Liver (tissue), 9 donors: Measurements from ENCODE around the gene CBFA2T3. TPM values are rescaled to one million over a fixed set of nuclear protein-coding genes. Genes with fewer than 3 reads are reported as not detected.

Experiments used
- DNase-seq: peaks from one replicate; pipeline ENCODE4 v3.0.0-alpha.2; 2017; ENCODE audit warnings: low spot score
- H3K27ac ChIP-seq, 2 donors: one replicate each; pipeline ENCODE4 v1.7.0; 2013; ENCODE audit warnings: inconsistent platforms in 2 of 2, low read length in 2 of 2, control low read depth in 1 of 2, low read depth in 1 of 2, mild to moderate bottlenecking in 1 of 2
- H3K27me3 ChIP-seq, 4 donors: one replicate each; pipeline versions ENCODE4 v1.6.1 to v1.7.0; 2013; ENCODE audit warnings: low read length in 3 of 4, inconsistent platforms in 1 of 4, mild to moderate bottlenecking in 1 of 4, moderate library complexity in 1 of 4; ENCODE audit not compliant: control insufficient read depth in 4 of 4, insufficient read depth in 4 of 4
- H3K36me3 ChIP-seq, 4 donors: one replicate each; pipeline versions ENCODE4 v1.6.1 to v1.7.0; 2013; ENCODE audit warnings: low read length in 3 of 4, mild to moderate bottlenecking in 3 of 4, low read depth in 1 of 4, moderate library complexity in 1 of 4; ENCODE audit not compliant: control insufficient read depth in 4 of 4, insufficient read depth in 3 of 4
- H3K4me1 ChIP-seq, 4 donors: one replicate each; pipeline versions ENCODE4 v1.6.1 to v1.7.0; 2013; ENCODE audit warnings: low read length in 3 of 4, mild to moderate bottlenecking in 3 of 4, moderate library complexity in 1 of 4; ENCODE audit not compliant: control insufficient read depth in 4 of 4, insufficient read depth in 4 of 4
- H3K4me3 ChIP-seq, 3 donors: one replicate each; pipeline versions ENCODE4 v1.6.1 to v1.7.0; 2013; ENCODE audit warnings: low read length in 3 of 3, control low read depth in 1 of 3, low read depth in 1 of 3, mild to moderate bottlenecking in 1 of 3
- H3K9ac ChIP-seq, 2 donors: one replicate each; pipeline ENCODE4 v1.7.0; 2013; ENCODE audit warnings: low read length in 2 of 2, mild to moderate bottlenecking in 2 of 2, moderate library complexity in 2 of 2, control low read depth in 1 of 2, low read depth in 1 of 2
- H3K9me3 ChIP-seq, 4 donors: one replicate each; pipeline versions ENCODE4 v1.6.1 to v1.7.0; 2013; ENCODE audit warnings: low read length in 3 of 4; ENCODE audit not compliant: control insufficient read depth in 4 of 4
- EGR1 ChIP-seq, 2 donors: IDR thresholded peaks; 2 replicates each; pipeline ENCODE4 v1.6.1; 2016 to 2018; ENCODE audit warnings: antibody characterized with exemption in 2 of 2, low read depth in 2 of 2
- FOXA1 ChIP-seq: IDR thresholded peaks from 2 replicates; pipeline ENCODE4 v1.6.1; 2016; ENCODE audit warnings: antibody characterized with exemption
- FOXA2 ChIP-seq: IDR thresholded peaks from 2 replicates; pipeline ENCODE4 v1.6.1; 2016; ENCODE audit warnings: antibody characterized with exemption
- GABPA ChIP-seq, 2 donors: IDR thresholded peaks in 1 of 2; conservative IDR thresholded peaks in 1 of 2; 2 replicates each; pipeline ENCODE4 v1.6.1; 2016; ENCODE audit warnings: antibody characterized with exemption in 2 of 2, mild to moderate bottlenecking in 1 of 2, moderate library complexity in 1 of 2
- HNF4A ChIP-seq, 2 donors: conservative IDR thresholded peaks; 2 replicates each; pipeline ENCODE4 v1.6.1; 2016; ENCODE audit warnings: antibody characterized with exemption in 2 of 2, mild to moderate bottlenecking in 2 of 2
- HNF4G ChIP-seq: IDR thresholded peaks from 2 replicates; pipeline ENCODE4 v1.6.1; 2016; ENCODE audit warnings: antibody characterized with exemption
- JUND ChIP-seq, 2 donors: IDR thresholded peaks; 2 replicates each; pipeline ENCODE4 v1.6.1; 2016; ENCODE audit warnings: antibody characterized with exemption in 2 of 2
- NR2F2 ChIP-seq: IDR thresholded peaks from 2 replicates; pipeline ENCODE4 v1.6.1; 2016; ENCODE audit warnings: antibody characterized with exemption
- RAD21 ChIP-seq, 2 donors: IDR thresholded peaks; 2 replicates each; pipeline ENCODE4 v1.6.1; 2016; ENCODE audit warnings: antibody characterized with exemption in 2 of 2, mild to moderate bottlenecking in 2 of 2
- RXRA ChIP-seq, 2 donors: IDR thresholded peaks; 2 replicates each; pipeline ENCODE4 v1.6.1; 2017 to 2018; ENCODE audit warnings: antibody characterized with exemption in 2 of 2, mild to moderate bottlenecking in 1 of 2
- SP1 ChIP-seq: IDR thresholded peaks from 2 replicates; pipeline ENCODE4 v1.6.1; 2018; ENCODE audit warnings: antibody characterized with exemption, mild to moderate bottlenecking
- TAF1 ChIP-seq: conservative IDR thresholded peaks from 2 replicates; pipeline ENCODE4 v1.6.1; 2016; ENCODE audit warnings: antibody characterized with exemption, mild to moderate bottlenecking
- YY1 ChIP-seq: IDR thresholded peaks from 2 replicates; pipeline ENCODE4 v1.6.1; 2016; ENCODE audit warnings: antibody characterized with exemption, mild to moderate bottlenecking
- WGBS: extraction: QIAGEN DNeasy Blood & Tissue Kit; methylation state at CpG from one replicate; pipeline ENCODE4 v1.1.7; 2013; 5-methylcytosine and 5-hydroxymethylcytosine counted together
- polyA plus RNA-seq, 2 donors: library from polyadenylated mRNA; stranded (reverse) in 1 of 2; unstranded in 1 of 2; fragments of 200-250 nt in 1 of 2; fragments of >200 nt in 1 of 2; fragmentation: Nextera tagmentation in 1 of 2; extraction: Ambion mirVana in 1 of 2; gene quantifications; one replicate each; pipeline versions ENCODE4 v1.2.1 to v1.2.3, GENCODE V29; 2013 to 2015
- total RNA-seq, 2 donors: library from RNA; depleted of rRNA; stranded (reverse); fragments of >200 nt; gene quantifications; one replicate each; pipeline ENCODE4 v1.2.3, GENCODE V29; 2014
- TF ChIP-seq, protein P1 (sequence below): IDR thresholded peaks from 2 replicates; pipeline ENCODE4 v1.6.1; 2016; ENCODE audit warnings: antibody characterized with exemption, mild to moderate bottlenecking
- TF ChIP-seq, protein P2 (sequence below): IDR thresholded peaks from 2 replicates; pipeline ENCODE4 v1.6.1; 2016; ENCODE audit warnings: antibody characterized with exemption
- TF ChIP-seq, protein P3 (sequence below): IDR thresholded peaks from 2 replicates; pipeline ENCODE4 v1.6.1; 2016; ENCODE audit warnings: antibody characterized with exemption
- TF ChIP-seq, protein P4 (sequence below): IDR thresholded peaks from 2 replicates; pipeline ENCODE4 v1.6.1; 2016; ENCODE audit warnings: antibody characterized with exemption
- TF ChIP-seq, protein P5 (sequence below): fragments of 150-350 bp; IDR thresholded peaks from 2 replicates; pipeline ENCODE4 v1.5.1; 2017; ENCODE audit warnings: improper control_type of control experiment, low read depth, low read length; ENCODE audit not compliant: missing input control
- donor health status: healthy.
- donor health status: healthy.
- donor health status: healthy.
- donor health status: healthy.
- donor health status: healthy.

Gene CBFA2T3
- total and polyA plus RNA-seq, 4 donors, result 1.4 to 4.5 (median 3.1) TPM

DNA sequence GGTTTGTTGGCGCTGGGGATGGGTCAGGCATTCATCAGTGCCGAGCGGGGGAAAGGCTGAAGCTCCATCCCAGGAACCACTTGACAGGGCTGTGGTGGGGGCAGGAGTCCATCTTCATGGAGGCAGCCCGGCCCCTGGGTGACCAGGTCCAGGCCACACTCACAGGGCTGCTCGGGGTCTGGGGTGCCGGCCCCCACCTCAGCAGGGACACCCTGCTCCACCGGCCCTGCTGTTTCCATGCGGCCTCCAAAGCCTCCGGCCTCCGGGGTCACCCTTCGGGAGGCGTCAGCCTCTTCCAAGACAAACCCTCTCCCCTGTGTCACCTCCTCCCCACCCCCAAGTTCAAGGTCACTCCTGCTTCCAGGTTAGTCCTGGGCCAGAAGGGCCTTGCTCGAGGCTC, 142.3 kb downstream of the CBFA2T3 start:
- no peak overlapping the region for H3K4me3 ChIP-seq
- H3K4me1 ChIP-seq, result no peaks in the 10 kb centered on the region
- no peaks in the 10 kb centered on the region for H3K9me3 ChIP-seq
- 96% methylated on average over 13 of the region's 13 CpGs for WGBS
- H3K36me3 ChIP-seq, result peaks cover 0 to 15% (median 5%) of the 10 kb centered on the region in 4 donors
- no peaks in the 10 kb centered on the region for H3K27me3 ChIP-seq
- no peak for TF ChIP-seq GABPA (IDR thresholded peaks at IDR 0.05 in 1 of 2, conservative IDR thresholded peaks at IDR 0.05 in 1 of 2)
- TF ChIP-seq FOXA2, result no peak
- TF ChIP-seq, protein P1, sequence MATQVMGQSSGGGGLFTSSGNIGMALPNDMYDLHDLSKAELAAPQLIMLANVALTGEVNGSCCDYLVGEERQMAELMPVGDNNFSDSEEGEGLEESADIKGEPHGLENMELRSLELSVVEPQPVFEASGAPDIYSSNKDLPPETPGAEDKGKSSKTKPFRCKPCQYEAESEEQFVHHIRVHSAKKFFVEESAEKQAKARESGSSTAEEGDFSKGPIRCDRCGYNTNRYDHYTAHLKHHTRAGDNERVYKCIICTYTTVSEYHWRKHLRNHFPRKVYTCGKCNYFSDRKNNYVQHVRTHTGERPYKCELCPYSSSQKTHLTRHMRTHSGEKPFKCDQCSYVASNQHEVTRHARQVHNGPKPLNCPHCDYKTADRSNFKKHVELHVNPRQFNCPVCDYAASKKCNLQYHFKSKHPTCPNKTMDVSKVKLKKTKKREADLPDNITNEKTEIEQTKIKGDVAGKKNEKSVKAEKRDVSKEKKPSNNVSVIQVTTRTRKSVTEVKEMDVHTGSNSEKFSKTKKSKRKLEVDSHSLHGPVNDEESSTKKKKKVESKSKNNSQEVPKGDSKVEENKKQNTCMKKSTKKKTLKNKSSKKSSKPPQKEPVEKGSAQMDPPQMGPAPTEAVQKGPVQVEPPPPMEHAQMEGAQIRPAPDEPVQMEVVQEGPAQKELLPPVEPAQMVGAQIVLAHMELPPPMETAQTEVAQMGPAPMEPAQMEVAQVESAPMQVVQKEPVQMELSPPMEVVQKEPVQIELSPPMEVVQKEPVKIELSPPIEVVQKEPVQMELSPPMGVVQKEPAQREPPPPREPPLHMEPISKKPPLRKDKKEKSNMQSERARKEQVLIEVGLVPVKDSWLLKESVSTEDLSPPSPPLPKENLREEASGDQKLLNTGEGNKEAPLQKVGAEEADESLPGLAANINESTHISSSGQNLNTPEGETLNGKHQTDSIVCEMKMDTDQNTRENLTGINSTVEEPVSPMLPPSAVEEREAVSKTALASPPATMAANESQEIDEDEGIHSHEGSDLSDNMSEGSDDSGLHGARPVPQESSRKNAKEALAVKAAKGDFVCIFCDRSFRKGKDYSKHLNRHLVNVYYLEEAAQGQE, result no peak
- no peak for TF ChIP-seq HNF4A (conservative IDR thresholded peaks at IDR 0.05)
- no peak for TF ChIP-seq YY1
- no peak for DNase-seq
- no peak overlapping the region for H3K9ac ChIP-seq
- no peak overlapping the region for H3K27ac ChIP-seq

DNA sequence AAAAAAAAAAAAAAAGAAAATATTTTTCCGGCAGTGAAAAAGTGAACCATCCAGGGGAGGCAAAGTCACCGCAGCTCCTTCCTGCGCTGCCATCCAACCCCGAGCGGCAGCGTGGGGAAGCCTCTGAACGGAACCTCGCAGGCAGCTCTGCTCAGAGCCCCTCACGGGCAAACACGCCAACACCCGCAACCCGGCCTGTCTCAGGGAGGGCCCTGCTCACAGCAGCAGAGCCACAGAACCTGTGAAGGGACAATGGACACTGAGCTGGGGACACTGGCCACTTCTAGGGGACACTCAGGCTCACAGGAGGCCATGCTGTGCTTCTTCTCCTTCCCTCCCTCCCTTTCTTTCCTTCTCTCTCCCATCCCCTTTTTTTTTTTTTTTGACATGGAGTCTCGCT, 143.9 kb downstream of the CBFA2T3 start:
- Histone ChIP-seq H3K9me3 (no peaks in the 10 kb centered on the region), H3K9ac (no peak overlapping the region), H3K27me3 (no peaks in the 10 kb centered on the region), H3K4me1 (no peaks in the 10 kb centered on the region), H3K36me3 (peaks cover 0 to 13% (median 4%) of the 10 kb centered on the region in 4 donors), H3K27ac (no peak overlapping the region), H3K4me3 (no peak overlapping the region)
- WGBS, result 97% methylated on average over 13 of the region's 13 CpGs
- no peak for DNase-seq
- no peak for TF ChIP-seq HNF4A (conservative IDR thresholded peaks at IDR 0.05)
- no peak for TF ChIP-seq JUND (IDR thresholded peaks at IDR 0.05)
- TF ChIP-seq RXRA (IDR thresholded peaks at IDR 0.05), result no peak
- TF ChIP-seq, protein P2, sequence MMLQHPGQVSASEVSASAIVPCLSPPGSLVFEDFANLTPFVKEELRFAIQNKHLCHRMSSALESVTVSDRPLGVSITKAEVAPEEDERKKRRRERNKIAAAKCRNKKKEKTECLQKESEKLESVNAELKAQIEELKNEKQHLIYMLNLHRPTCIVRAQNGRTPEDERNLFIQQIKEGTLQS, result no peak
- TF ChIP-seq, protein P3, sequence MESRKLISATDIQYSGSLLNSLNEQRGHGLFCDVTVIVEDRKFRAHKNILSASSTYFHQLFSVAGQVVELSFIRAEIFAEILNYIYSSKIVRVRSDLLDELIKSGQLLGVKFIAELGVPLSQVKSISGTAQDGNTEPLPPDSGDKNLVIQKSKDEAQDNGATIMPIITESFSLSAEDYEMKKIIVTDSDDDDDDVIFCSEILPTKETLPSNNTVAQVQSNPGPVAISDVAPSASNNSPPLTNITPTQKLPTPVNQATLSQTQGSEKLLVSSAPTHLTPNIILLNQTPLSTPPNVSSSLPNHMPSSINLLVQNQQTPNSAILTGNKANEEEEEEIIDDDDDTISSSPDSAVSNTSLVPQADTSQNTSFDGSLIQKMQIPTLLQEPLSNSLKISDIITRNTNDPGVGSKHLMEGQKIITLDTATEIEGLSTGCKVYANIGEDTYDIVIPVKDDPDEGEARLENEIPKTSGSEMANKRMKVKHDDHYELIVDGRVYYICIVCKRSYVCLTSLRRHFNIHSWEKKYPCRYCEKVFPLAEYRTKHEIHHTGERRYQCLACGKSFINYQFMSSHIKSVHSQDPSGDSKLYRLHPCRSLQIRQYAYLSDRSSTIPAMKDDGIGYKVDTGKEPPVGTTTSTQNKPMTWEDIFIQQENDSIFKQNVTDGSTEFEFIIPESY, result no peak
- no peak for TF ChIP-seq FOXA2
- no peak for TF ChIP-seq NR2F2
- no peak for TF ChIP-seq YY1
- TF ChIP-seq TAF1, result no peak
- no peak for TF ChIP-seq SP1
- TF ChIP-seq, protein P4, sequence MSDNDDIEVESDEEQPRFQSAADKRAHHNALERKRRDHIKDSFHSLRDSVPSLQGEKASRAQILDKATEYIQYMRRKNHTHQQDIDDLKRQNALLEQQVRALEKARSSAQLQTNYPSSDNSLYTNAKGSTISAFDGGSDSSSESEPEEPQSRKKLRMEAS, result no peak
- no peak for TF ChIP-seq EGR1 (IDR thresholded peaks at IDR 0.05; ENCODE audit: low read depth in 2 of 2)
- no peak for TF ChIP-seq GABPA (IDR thresholded peaks at IDR 0.05 in 1 of 2, conservative IDR thresholded peaks at IDR 0.05 in 1 of 2)
- TF ChIP-seq, protein P5, sequence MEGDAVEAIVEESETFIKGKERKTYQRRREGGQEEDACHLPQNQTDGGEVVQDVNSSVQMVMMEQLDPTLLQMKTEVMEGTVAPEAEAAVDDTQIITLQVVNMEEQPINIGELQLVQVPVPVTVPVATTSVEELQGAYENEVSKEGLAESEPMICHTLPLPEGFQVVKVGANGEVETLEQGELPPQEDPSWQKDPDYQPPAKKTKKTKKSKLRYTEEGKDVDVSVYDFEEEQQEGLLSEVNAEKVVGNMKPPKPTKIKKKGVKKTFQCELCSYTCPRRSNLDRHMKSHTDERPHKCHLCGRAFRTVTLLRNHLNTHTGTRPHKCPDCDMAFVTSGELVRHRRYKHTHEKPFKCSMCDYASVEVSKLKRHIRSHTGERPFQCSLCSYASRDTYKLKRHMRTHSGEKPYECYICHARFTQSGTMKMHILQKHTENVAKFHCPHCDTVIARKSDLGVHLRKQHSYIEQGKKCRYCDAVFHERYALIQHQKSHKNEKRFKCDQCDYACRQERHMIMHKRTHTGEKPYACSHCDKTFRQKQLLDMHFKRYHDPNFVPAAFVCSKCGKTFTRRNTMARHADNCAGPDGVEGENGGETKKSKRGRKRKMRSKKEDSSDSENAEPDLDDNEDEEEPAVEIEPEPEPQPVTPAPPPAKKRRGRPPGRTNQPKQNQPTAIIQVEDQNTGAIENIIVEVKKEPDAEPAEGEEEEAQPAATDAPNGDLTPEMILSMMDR, result no peak
- TF ChIP-seq, protein P1, result no peak
- no peak for TF ChIP-seq RAD21 (IDR thresholded peaks at IDR 0.05)
- TF ChIP-seq HNF4G, result no peak
- no peak for TF ChIP-seq FOXA1
